ENCODE results near the gene TMCO4.

Gene TMCO4

DNA sequence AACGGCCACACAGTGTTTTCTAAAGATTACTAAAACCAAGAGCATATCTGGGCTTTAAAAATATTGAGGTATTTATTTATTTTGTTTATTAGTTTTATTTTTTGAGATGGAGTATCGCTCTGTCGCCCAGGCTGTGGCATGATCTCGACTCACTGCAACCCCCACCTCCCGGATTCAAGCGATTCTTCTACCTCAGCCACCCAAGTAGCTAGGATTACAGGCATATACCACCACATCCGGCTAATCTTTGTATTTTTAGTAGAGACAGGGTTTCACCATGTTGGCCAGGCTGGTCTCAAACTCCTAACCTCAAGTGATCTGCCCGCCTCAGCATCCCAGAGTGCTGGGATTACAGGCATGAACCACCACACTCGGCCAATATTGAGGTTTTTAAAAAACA is 23.9 kb downstream of the TMCO4 start:
- no peak for DNase-seq (ENCODE audit: low read depth in 2 of 2)

GRCh38 chr1:19775317-19775716 is 24.4 kb downstream of the TMCO4 start:
- no peak for DNase-seq (ENCODE audit: low read depth in 2 of 2)

GRCh38 chr1:19774180-19774785 is 25.4 kb downstream of the TMCO4 start:
- DNase-seq (ENCODE audit: low read depth in 2 of 2) = no peak

DNA sequence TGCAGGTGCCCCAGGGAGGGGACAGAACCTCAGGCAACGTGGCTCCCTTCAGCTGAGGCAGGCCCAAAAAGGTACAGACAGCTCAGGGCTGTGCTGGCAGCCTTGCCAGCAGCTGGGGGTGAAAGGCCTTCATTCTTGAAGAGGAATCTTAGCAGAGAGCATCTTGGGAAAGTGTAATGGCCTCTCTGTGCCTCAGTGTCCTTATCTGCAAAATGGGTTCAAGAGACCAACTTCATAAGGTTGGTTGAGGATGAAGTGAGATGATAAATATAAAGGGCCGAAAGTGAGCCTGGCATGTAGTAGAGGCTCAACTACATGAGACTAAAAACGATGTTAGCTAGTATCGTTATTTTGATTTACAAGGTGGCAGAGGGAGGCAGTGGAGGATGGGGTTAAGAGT is 26.2 kb downstream of the TMCO4 start:
- DNase-seq (ENCODE audit: low read depth in 2 of 2) = no peak

DNA sequence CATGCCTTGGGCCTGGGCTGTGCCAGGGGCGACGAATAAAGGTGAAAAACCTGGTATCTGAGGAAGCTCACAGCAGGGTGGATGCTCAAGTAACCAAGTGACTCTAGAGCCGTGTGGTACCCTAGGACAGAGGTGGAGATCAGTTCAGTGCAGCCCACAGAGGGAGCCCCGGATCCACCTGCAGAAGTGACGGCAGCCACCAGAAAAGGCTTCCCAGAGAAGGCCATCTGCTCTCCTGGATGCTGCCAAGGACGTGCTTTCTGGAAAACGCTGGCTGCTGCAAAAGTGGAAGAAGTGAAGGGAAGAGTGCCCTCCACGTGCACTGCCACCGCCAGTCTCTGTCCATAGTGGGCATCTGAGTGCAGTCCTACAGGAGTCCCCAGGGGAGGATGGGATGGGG is 27.7 kb downstream of the TMCO4 start:
- DNase-seq (ENCODE audit: low read depth in 2 of 2) = no peak

- DNase-seq (ENCODE audit: low read depth in 2 of 2) = no peak
These were observed 28.4 kb downstream of the TMCO4 start for GRCh38 chr1:19771350-19771749.

DNA sequence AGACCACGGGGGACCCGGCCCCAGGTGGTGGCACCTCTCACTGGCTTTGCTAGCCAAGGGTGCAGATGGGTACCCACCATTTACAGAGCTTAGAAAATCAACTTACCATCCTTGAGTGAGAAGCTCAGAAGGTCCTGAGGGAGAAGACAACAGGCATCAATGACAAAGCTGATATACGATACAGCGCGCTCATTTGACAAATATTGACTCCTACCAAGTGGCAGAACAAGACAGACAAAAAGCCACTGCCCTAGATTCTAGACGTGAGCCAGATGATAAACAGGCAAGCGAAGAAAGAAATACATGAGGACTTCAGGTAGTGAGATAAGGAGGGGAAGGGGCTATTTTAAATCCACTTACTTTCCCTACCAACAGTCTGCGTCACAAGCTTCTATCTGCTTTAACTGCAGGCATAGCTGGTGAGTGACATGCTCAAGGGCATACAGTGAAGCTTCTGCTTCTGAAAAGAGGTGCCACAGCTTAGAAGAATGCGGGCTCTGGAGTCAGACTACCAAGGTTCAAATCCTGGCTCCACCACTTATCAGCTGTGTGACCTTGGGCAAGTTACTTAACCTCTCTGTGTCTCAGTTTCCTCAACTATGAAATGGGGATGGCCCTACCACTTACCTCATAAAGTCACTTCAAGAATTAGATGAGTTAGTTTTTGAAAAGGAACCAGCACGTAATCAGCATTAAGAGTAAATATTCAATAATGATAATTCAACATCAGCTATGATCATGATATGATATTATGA is 29.1 kb downstream of the TMCO4 start:
- no peak for DNase-seq (ENCODE audit: low read depth in 2 of 2)

DNA sequence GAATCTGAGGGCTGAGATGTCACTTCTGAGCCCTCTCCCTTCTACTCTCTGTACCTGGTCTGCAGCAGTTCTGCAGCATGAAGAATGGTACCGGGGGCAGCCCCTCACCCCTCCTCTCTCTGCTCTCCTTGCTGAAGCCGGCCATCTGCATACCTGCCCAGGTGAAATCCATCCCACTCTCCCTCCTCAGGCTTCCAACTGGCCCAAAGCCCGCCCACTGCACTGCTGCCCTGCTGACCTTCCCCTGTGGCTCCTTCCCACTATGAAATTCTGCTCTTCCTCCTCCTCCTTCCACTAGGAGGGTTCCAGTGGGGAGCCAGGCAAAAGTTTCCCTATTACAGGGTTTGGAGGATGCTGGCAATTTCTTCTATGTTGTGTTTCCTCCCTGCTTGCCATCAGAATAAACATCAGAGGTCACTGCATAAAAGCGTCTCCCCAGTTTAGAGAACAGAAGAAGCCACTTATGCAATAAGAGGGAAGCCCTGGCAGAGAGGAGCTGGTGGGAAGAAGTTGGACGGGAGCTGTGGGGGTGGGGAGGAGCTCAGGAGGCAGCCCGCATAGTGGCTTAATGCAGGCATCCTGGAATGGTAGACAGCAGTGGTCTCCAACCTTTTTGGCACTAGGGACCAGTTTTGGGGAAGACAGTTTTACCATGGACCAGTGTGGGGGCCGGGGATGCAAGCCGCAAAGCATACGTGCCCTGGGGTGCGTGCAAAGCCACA is 30.3 kb downstream of the TMCO4 start:
- no peak for DNase-seq (ENCODE audit: low read depth in 2 of 2)

- no peak for DNase-seq (ENCODE audit: low read depth in 2 of 2)
These were observed 31.1 kb downstream of the TMCO4 start for GRCh38 chr1:19768353-19769210.

DNA sequence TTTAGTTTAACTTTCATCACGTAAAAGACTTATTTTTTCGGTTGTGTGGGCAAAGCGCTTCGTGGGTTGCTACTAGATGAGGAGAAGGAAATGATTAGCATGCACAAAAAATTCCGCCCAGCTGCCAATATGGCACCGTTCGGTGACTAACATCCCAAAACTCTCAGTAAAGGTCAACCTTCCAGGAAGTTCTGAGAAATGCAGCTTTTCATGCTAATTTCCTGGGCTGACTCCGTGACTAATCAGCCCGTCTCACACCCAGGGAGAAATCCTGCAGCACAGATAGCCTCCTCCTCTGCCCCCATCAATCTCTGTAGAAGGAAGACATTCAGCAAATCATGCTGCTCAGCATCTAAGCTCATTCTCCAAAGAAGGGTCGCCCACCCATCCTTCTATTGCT is 34.1 kb downstream of the TMCO4 start:
- peak; percentile 16 to 30 for DNase-seq (ENCODE audit: low read depth in 2 of 2)

GRCh38 chr1:19764848-19765247 is 34.9 kb downstream of the TMCO4 start:
- DNase-seq (ENCODE audit: low read depth in 2 of 2) = no peak

GRCh38 chr1:19762175-19762779 is 37.4 kb downstream of the TMCO4 start:
- peak; percentile 24 to 33 for DNase-seq (ENCODE audit: low read depth in 2 of 2)

DNA sequence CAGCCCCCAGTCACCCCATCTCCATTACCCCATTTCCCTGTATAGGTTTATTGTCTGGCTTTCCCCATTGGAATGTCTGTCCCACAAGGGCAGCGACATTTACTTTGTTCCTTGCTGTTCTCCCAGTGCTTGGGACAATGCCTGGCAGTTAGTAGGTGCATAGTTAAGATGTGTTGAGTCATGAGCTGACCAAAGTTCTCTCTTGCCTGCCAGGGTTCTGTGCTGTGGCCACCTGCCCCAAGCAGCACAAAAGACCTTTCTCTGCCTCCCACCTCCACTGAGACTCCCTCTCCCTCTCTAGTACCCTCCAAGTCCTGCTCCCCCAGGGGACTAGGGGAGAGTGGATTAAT is 40.0 kb downstream of the TMCO4 start:
- no peak for DNase-seq (ENCODE audit: low read depth in 2 of 2)

- no peak for DNase-seq (ENCODE audit: low read depth in 2 of 2)
These were observed 41.4 kb downstream of the TMCO4 start for GRCh38 chr1:19758227-19758830.

DNA sequence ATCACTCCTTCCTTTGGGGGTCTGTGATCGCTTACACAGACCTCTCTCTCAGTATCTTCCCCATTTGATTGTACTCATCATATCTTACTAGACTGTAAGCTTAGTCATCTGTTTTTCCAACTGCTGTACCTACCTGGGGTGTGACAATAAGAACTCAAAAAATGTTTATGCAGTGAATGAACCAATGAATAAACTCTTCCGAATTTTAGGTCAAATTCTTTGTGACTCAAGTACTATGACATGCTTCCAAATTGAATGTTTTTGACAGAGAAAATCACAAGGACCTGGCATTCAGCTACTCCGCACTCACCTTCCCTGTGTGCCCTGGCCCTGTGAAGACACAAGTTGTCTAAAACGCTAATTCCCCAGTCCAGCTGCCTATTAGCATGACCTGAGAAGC is 42.1 kb downstream of the TMCO4 start:
- no peak for DNase-seq (ENCODE audit: low read depth in 2 of 2)

- DNase-seq (ENCODE audit: low read depth in 2 of 2) = no peak
These were observed 43.2 kb downstream of the TMCO4 start for GRCh38 chr1:19756480-19756879.

DNA sequence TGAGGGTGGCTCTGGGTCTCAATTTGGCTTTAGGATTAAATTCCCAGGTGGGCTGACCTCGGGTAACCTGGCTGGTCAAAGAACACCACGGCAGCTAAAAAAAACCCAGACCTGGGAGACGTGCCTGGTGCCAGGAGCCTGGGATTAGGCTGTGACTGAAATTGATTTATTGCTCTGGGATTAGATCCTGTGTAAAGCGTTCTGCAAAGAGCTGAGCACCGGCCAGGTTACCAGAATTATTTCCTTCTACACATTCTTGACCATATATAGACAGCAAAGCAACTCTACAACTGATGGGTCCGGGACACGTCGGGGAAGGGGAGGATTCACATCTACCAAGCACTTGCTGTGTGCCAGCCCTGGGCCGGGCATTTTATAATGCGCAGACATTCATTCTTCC is 45.2 kb downstream of the TMCO4 start:
- DNase-seq (ENCODE audit: low read depth in 2 of 2) = no peak

DNA sequence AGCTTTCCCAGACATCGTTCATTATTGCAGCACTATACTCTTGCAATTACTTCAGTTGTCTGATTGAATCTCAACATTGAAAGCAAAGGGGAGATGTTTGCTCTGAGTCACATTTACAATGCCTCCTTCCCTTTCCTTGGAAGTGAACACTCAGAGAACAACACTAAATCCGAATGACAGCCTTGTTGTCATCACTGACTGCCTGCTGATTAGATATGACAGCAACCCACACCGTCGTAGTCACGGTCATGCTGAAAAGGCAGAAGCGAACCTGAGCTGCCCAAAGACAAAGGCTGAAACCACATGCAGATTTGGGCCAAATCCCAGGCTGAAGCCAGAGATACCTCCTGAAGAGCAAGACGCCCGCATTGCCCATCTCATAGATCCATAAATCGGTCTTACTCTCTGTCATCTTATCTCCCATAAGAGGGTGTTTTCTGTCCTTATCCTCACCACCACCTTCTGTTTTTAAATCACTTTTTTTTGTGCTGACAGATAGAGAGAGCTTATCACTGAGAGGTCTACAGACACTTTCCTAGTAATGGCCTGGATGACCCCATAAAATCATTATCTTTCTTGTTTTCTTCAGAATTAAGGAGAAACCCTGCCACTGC is 47.5 kb downstream of the TMCO4 start:
- no peak for DNase-seq (ENCODE audit: low read depth in 2 of 2)

- no peak for DNase-seq (ENCODE audit: low read depth in 2 of 2)
These were observed 48.8 kb downstream of the TMCO4 start for GRCh38 chr1:19750882-19751276.

- no peak for DNase-seq (ENCODE audit: low read depth in 2 of 2)
These were observed 49.4 kb downstream of the TMCO4 start for GRCh38 chr1:19750101-19750881.

Data from activated CD4-positive, alpha-beta T cell treated with anti-CD3 and anti-CD28 coated beads for 24 hours (primary cell).